A549 treated with AZD2906 at 1 μM for 4 hours (cell line): ENCODE measurements around the gene BBC3. TPM values are rescaled to one million over a fixed set of nuclear protein-coding genes. Genes with fewer than 3 reads are reported as not detected.

Source experiments
- total RNA-seq: library from RNA; stranded (reverse); fragments of 200-300 nt; extraction: Qiagen RNA extraction; gene quantifications from 5 replicates; pipeline ENCODE4 v1.2.3, GENCODE V29; 2022

The BBC3 gene
- total RNA-seq = 16.6 to 28.7 TPM (median 26.5 TPM) in 5 replicates

GRCh38 chr19:47230921-47231214 is at the start of gene BBC3:
TSS of gene BBC3 (minus strand) at chr19:47231199. CDS start at chr19:47228431, 2,768 bp downstream.

GRCh38 chr19:47274071-47274890 is 43.3 kb upstream of the BBC3 start, which contains the start of gene INAFM1:
TSS of gene INAFM1 (plus strand) at chr19:47274885. CDS start at chr19:47274920, 35 bp downstream.

GRCh38 chr19:47255879-47256692 is 25.1 kb upstream of the BBC3 start, which contains the start of gene CCDC9:
TSS of gene CCDC9 (plus strand) at chr19:47256525. CDS start at chr19:47258401, 1,876 bp downstream.

Other genes with a start within 250 kb of the BBC3 start
- 6.0 to 9.2 TPM (median 6.5 TPM) in 5 replicates for gene NPAS1, start 211.4 kb downstream of the BBC3 start, total RNA-seq
- 31.2 to 90.5 TPM (median 81.3 TPM) in 5 replicates for gene TMEM160, start 182.6 kb downstream of the BBC3 start, total RNA-seq
- gene ZC3H4, start 117.4 kb downstream of the BBC3 start, total RNA-seq = 18.8 to 25.6 TPM (median 20.7 TPM) in 5 replicates
- 199 to 250 TPM (median 210 TPM) in 5 replicates for gene SAE1, start 100.4 kb downstream of the BBC3 start, total RNA-seq
- gene CCDC9, start 25.3 kb upstream of the BBC3 start, total RNA-seq = 22.2 to 26.5 TPM (median 25.2 TPM) in 5 replicates
- gene INAFM1, start 43.7 kb upstream of the BBC3 start, total RNA-seq = 4.2 to 12.7 TPM (median 10.9 TPM) in 5 replicates
- 1.1 to 2.9 TPM (median 2.2 TPM) in 5 replicates for gene C5AR1, start 78.7 kb upstream of the BBC3 start, total RNA-seq
- gene C5AR2, start 101.0 kb upstream of the BBC3 start, total RNA-seq = 7.6 to 13.7 TPM (median 11.9 TPM) in 5 replicates
- gene DHX34, start 118.1 kb upstream of the BBC3 start, total RNA-seq = 25.5 to 38.2 TPM (median 36.8 TPM) in 5 replicates
- gene MEIS3, start 188.3 kb upstream of the BBC3 start, total RNA-seq = 30.9 to 42.1 TPM (median 40.5 TPM) in 5 replicates
- gene SLC8A2, start 240.7 kb upstream of the BBC3 start, total RNA-seq = 0.15 to 0.57 TPM (median 0.37 TPM) in 5 replicates